MM.1S (cell line): Measurements from ENCODE around the gene FGF9.

Experiments used
- DNase-seq: peaks from one replicate; pipeline ENCODE4 v3.0.0-alpha.2; 2015
- H2AFZ ChIP-seq: fragments of 300-600 bp; sonication (generic); 2 replicates; pipeline ENCODE4 v1.6.0; 2016; ENCODE audit warnings: antibody characterized with exemption, low read length
- H3F3A ChIP-seq: fragments of 300-600 bp; sonication (generic); 2 replicates; pipeline ENCODE4 v1.6.1; 2016; ENCODE audit warnings: mild to moderate bottlenecking, antibody characterized with exemption, low read length, moderate library complexity, mixed read lengths; ENCODE audit not compliant: insufficient read depth
- H3K27ac ChIP-seq: fragments of 300-600 bp; sonication (generic); 2 replicates; pipeline ENCODE4 v1.5.1; 2016; ENCODE audit warnings: mild to moderate bottlenecking, low read length
- H3K27me3 ChIP-seq: fragments of 300-600 bp; sonication (generic); replicated peaks from 2 replicates; pipeline ENCODE4 v1.6.0; 2016; ENCODE audit warnings: low read length; ENCODE audit not compliant: insufficient read depth
- H3K36me3 ChIP-seq: fragments of 300-600 bp; sonication (generic); replicated peaks from 2 replicates; pipeline ENCODE4 v1.6.1; 2016; ENCODE audit warnings: mild to moderate bottlenecking, low read length, mixed read lengths; ENCODE audit not compliant: insufficient read depth
- H3K4me1 ChIP-seq: fragments of 300-600 bp; sonication (generic); 2 replicates; pipeline ENCODE4 v1.6.1; 2016; ENCODE audit warnings: low read length, mixed read lengths
- H3K4me2 ChIP-seq: fragments of 300-600 bp; sonication (generic); 2 replicates; pipeline ENCODE4 v1.6.0; 2016; ENCODE audit warnings: low read depth, low read length
- H3K4me3 ChIP-seq: fragments of 300-600 bp; sonication (generic); 2 replicates; pipeline ENCODE4 v1.5.1; 2016; ENCODE audit warnings: low read length, mixed read lengths
- H3K79me2 ChIP-seq: fragments of 300-600 bp; sonication (generic); 2 replicates; pipeline ENCODE4 v1.6.1; 2016; ENCODE audit warnings: mixed run types, low read length, mixed read lengths
- H3K9ac ChIP-seq: fragments of 300-600 bp; sonication (generic); 2 replicates; pipeline ENCODE4 v1.6.1; 2016; ENCODE audit warnings: low read length, mixed read lengths
- H3K9me2 ChIP-seq: fragments of 300-600 bp; sonication (generic); replicated peaks from 2 replicates; pipeline ENCODE4 v1.6.1; 2016; ENCODE audit warnings: mild to moderate bottlenecking, low read length, mixed read lengths; ENCODE audit not compliant: insufficient read depth
- H3K9me3 ChIP-seq: fragments of 300-600 bp; sonication (generic); replicated peaks from 2 replicates; pipeline ENCODE4 v1.6.1; 2016; ENCODE audit warnings: mild to moderate bottlenecking, low read length, mixed read lengths; ENCODE audit not compliant: insufficient read depth
- H4K20me1 ChIP-seq: fragments of 300-600 bp; sonication (generic); 2 replicates; pipeline ENCODE4 v1.6.1; 2016; ENCODE audit warnings: mild to moderate bottlenecking, low read length, moderate library complexity, mixed read lengths; ENCODE audit not compliant: insufficient read depth
- EZH2 ChIP-seq: fragments of 300-600 bp; sonication (generic); optimal IDR thresholded peaks from 2 replicates; pipeline ENCODE3; 2017; ENCODE audit warnings: low read depth, mild to moderate bottlenecking, antibody characterized with exemption, low read length, mixed read lengths
- EZH2phosphoT487 ChIP-seq: fragments of 300-600 bp; sonication (generic); IDR thresholded peaks from 2 replicates; pipeline ENCODE4 v1.6.1; 2018; ENCODE audit warnings: antibody characterized with exemption, low read length
- TF ChIP-seq, protein P1 (sequence below): fragments of 300-600 bp; sonication (generic); IDR thresholded peaks from 2 replicates; pipeline ENCODE4 v1.5.1; 2016; ENCODE audit warnings: antibody characterized with exemption, low read length, mixed read lengths

FGF9 gene

GRCh38 chr13:21745307-21745706, 74.4 kb downstream of the FGF9 start:
- DNase-seq: no peak
- Histone ChIP-seq H3K9me3 (no peaks in the 10 kb centered on the region), H3K79me2 (no peaks in the 10 kb centered on the region), H3K4me2 (no peak overlapping the region), H3K36me3 (no peaks in the 10 kb centered on the region), H3K27me3 (no peaks in the 10 kb centered on the region), H3F3A (no peaks in the 10 kb centered on the region), H4K20me1 (no peaks in the 10 kb centered on the region), H3K27ac (no peak overlapping the region), H3K9me2 (no peaks in the 10 kb centered on the region), H2AFZ (no peak overlapping the region), H3K4me1 (no peaks in the 10 kb centered on the region), H3K9ac (no peak overlapping the region), H3K4me3 (no peak overlapping the region)
- TF ChIP-seq, protein P1, sequence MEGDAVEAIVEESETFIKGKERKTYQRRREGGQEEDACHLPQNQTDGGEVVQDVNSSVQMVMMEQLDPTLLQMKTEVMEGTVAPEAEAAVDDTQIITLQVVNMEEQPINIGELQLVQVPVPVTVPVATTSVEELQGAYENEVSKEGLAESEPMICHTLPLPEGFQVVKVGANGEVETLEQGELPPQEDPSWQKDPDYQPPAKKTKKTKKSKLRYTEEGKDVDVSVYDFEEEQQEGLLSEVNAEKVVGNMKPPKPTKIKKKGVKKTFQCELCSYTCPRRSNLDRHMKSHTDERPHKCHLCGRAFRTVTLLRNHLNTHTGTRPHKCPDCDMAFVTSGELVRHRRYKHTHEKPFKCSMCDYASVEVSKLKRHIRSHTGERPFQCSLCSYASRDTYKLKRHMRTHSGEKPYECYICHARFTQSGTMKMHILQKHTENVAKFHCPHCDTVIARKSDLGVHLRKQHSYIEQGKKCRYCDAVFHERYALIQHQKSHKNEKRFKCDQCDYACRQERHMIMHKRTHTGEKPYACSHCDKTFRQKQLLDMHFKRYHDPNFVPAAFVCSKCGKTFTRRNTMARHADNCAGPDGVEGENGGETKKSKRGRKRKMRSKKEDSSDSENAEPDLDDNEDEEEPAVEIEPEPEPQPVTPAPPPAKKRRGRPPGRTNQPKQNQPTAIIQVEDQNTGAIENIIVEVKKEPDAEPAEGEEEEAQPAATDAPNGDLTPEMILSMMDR: no peak
- TF ChIP-seq EZH2phosphoT487 (no peak), EZH2 (no peak)

- H4K20me1 ChIP-seq: no peaks in the 10 kb centered on the region
- no peak for DNase-seq
- H3K79me2 ChIP-seq: no peaks in the 10 kb centered on the region
- no peak overlapping the region for H2AFZ ChIP-seq
- no peak overlapping the region for H3K27ac ChIP-seq
- H3K9me3 ChIP-seq: no peaks in the 10 kb centered on the region
- H3K36me3 ChIP-seq: no peaks in the 10 kb centered on the region
- no peaks in the 10 kb centered on the region for H3K27me3 ChIP-seq
- TF ChIP-seq EZH2phosphoT487 (no peak), EZH2 (no peak)
- TF ChIP-seq, protein P1: no peak
- H3K4me2 ChIP-seq: no peak overlapping the region
- no peaks in the 10 kb centered on the region for H3K9me2 ChIP-seq
- no peaks in the 10 kb centered on the region for H3K4me1 ChIP-seq
- no peak overlapping the region for H3K4me3 ChIP-seq
- H3K9ac ChIP-seq: no peak overlapping the region
- no peaks in the 10 kb centered on the region for H3F3A ChIP-seq
Observed at GRCh38 chr13:21747456-21747855, 76.6 kb downstream of the FGF9 start.

DNA sequence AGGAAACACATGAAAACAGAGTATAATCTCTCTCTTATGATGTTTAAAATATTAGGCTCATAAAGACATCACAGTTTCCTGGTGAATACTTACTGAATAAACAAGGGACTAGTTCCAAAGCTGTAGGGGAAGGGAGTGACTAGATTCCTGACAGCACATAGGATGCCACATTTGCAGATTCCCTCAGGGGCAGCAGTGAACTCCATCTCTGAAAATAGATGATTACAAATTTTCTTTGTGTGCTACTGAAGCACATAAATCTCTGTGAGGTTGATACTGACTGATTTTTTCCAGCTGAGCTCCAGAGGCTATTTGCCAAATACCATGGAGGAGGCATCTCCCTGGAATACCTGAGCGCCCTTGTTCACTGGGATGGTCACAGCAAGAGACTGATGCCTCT, 77.3 kb downstream of the FGF9 start:
- no peak overlapping the region for H2AFZ ChIP-seq
- no peaks in the 10 kb centered on the region for H4K20me1 ChIP-seq
- no peak for TF ChIP-seq EZH2phosphoT487
- no peak for TF ChIP-seq EZH2
- TF ChIP-seq, protein P1: no peak
- H3K27me3 ChIP-seq: no peaks in the 10 kb centered on the region
- no peaks in the 10 kb centered on the region for H3K9me3 ChIP-seq
- H3K79me2 ChIP-seq: no peaks in the 10 kb centered on the region
- H3K4me3 ChIP-seq: no peak overlapping the region
- no peak for DNase-seq
- H3K36me3 ChIP-seq: no peaks in the 10 kb centered on the region
- H3F3A ChIP-seq: no peaks in the 10 kb centered on the region
- H3K4me2 ChIP-seq: no peak overlapping the region
- H3K27ac ChIP-seq: no peak overlapping the region
- H3K4me1 ChIP-seq: no peaks in the 10 kb centered on the region
- H3K9me2 ChIP-seq: no peaks in the 10 kb centered on the region
- no peak overlapping the region for H3K9ac ChIP-seq

DNA sequence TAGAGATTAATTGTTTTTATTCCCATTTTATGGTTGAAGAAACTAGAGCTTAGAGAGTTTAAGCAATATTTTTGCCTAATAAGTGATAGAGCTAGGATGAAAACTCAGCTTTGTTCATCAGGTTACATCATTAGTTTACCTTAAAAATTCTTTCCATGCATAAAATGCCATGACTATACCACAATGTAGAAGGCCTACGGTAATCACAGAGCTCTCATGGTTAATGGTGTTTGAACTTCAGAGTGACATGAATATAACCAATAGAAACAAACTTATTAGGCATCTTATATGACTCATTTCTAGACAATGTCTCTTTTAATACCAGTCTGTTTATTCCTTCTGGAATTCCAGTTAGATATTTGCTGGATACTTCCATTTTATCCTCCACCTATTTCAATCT, 78.5 kb downstream of the FGF9 start:
- TF ChIP-seq, protein P1: no peak
- TF ChIP-seq EZH2 (no peak), EZH2phosphoT487 (no peak)
- Histone ChIP-seq H3K9ac (no peak overlapping the region), H2AFZ (no peak overlapping the region), H3K4me1 (no peaks in the 10 kb centered on the region), H3K4me3 (no peak overlapping the region), H3K9me3 (no peaks in the 10 kb centered on the region), H4K20me1 (no peaks in the 10 kb centered on the region), H3K9me2 (no peaks in the 10 kb centered on the region), H3K79me2 (no peaks in the 10 kb centered on the region), H3F3A (no peaks in the 10 kb centered on the region), H3K4me2 (no peak overlapping the region), H3K27me3 (no peaks in the 10 kb centered on the region), H3K27ac (no peak overlapping the region), H3K36me3 (no peaks in the 10 kb centered on the region)
- DNase-seq: no peak
